GM23338 (cell line): ENCODE measurements around the gene FXR1.

Experiments
- CREB1 ChIP-seq: fragments of 250-450 bp; sonication (Bioruptor Pico); IDR thresholded peaks from 2 replicates; pipeline ENCODE4 v1.5.0; 2020; ENCODE audit warnings: low read depth, mild to moderate bottlenecking, moderate library complexity
- CTCF ChIP-seq, 2 experiments: fragments of 200-600 bp in 1 of 2; sonication (generic) in 1 of 2; conservative IDR thresholded peaks; 2 replicates each; pipeline versions ENCODE4 v1.5.1 to v1.6.1; 2016 to 2017; ENCODE audit warnings: antibody characterized with exemption in 2 of 2, low read depth in 2 of 2, mild to moderate bottlenecking in 2 of 2, moderate library complexity in 1 of 2
- ETS1 ChIP-seq: IDR thresholded peaks from 2 replicates; pipeline ENCODE4 v1.6.1; 2016; ENCODE audit warnings: antibody characterized with exemption
- EZH2 ChIP-seq: fragments of 200-600 bp; sonication (generic); IDR thresholded peaks from one replicate; pipeline ENCODE4 v1.8.0; 2017; ENCODE audit warnings: antibody characterized with exemption, mild to moderate bottlenecking, low read depth; ENCODE audit not compliant: unreplicated experiment
- EZH2phosphoT487 ChIP-seq: fragments of 200-600 bp; sonication (generic); IDR thresholded peaks from one replicate; pipeline ENCODE4 v1.8.1; 2018; ENCODE audit warnings: antibody characterized with exemption; ENCODE audit not compliant: unreplicated experiment
- JUNB ChIP-seq: IDR thresholded peaks from one replicate; pipeline ENCODE4 v1.6.1; 2016; ENCODE audit warnings: antibody characterized with exemption; ENCODE audit not compliant: unreplicated experiment
- NANOG ChIP-seq: IDR thresholded peaks from 2 replicates; pipeline ENCODE4 v1.6.1; 2016; ENCODE audit warnings: antibody characterized with exemption, borderline replicate concordance
- POLR2AphosphoS5 ChIP-seq: IDR thresholded peaks from 2 replicates; pipeline ENCODE4 v1.6.1; 2016; ENCODE audit warnings: antibody characterized with exemption, low read depth
- REST ChIP-seq: IDR thresholded peaks from one replicate; pipeline ENCODE4 v1.6.1; 2018; ENCODE audit warnings: antibody characterized with exemption; ENCODE audit not compliant: unreplicated experiment
- STAT1 ChIP-seq: IDR thresholded peaks from one replicate; pipeline ENCODE4 v1.6.1; 2016; ENCODE audit warnings: antibody characterized with exemption; ENCODE audit not compliant: unreplicated experiment
- ZNF114 ChIP-seq: fragments of 250-450 bp; sonication (Bioruptor Pico); IDR thresholded peaks from 2 replicates; pipeline ENCODE4 v1.5.0; 2020; ENCODE audit warnings: mild to moderate bottlenecking, moderate library complexity
- ZNF331 ChIP-seq: fragments of 250-450 bp; sonication (Bioruptor Pico); IDR thresholded peaks from 2 replicates; pipeline ENCODE4 v1.5.0; 2020; ENCODE audit warnings: low read depth, mild to moderate bottlenecking, moderate library complexity
- ZNF462 ChIP-seq: fragments of 250-450 bp; sonication (Bioruptor Pico); IDR thresholded peaks from 2 replicates; pipeline ENCODE4 v1.5.0; 2020; ENCODE audit warnings: mild to moderate bottlenecking, moderate library complexity

- TF ChIP-seq CTCF (conservative IDR thresholded peaks at IDR 0.05; ENCODE audit: low read depth in 2 of 2), result no peak
- TF ChIP-seq EZH2, result no peak
- TF ChIP-seq NANOG, result no peak
- no peak for TF ChIP-seq EZH2phosphoT487
- no peak for TF ChIP-seq POLR2AphosphoS5
- TF ChIP-seq REST, result no peak
- no peak for TF ChIP-seq CREB1 (CRISPR knock-in tag)
- TF ChIP-seq ZNF331, result no peak
- no peak for TF ChIP-seq JUNB
- TF ChIP-seq STAT1, result no peak
- no peak for TF ChIP-seq ETS1
- TF ChIP-seq ZNF462 (CRISPR knock-in tag), result no peak
- no peak for TF ChIP-seq ZNF114 (CRISPR knock-in tag)
These were observed 48.6 kb downstream of the FXR1 start for GRCh38 chr3:180961087-180961486.
